AG09309 (cell line): ENCODE results near the gene PRKG1.

Source experiments
- DNase-seq: peaks from one replicate; pipeline ENCODE4 v3.0.0-alpha.2; 2010; ENCODE audit warnings: low read depth
- H3K4me3 ChIP-seq: 2 replicates; pipeline ENCODE4 v1.5.1; 2011; ENCODE audit warnings: mild to moderate bottlenecking, low read depth, low read length, moderate library complexity; ENCODE audit not compliant: control insufficient read depth
- CTCF ChIP-seq: IDR thresholded peaks from 2 replicates; pipeline ENCODE4 v1.5.1; 2011; ENCODE audit warnings: mild to moderate bottlenecking, low read depth, low read length, inconsistent platforms; ENCODE audit not compliant: insufficient read depth, control insufficient read depth; ENCODE audit errors: missing control alignments

Gene PRKG1

GRCh38 chr10:51911723-51912122, 837.4 kb downstream of the PRKG1 start:
- no peak for DNase-seq
- TF ChIP-seq CTCF, result no peak
- no peak overlapping the region for H3K4me3 ChIP-seq

GRCh38 chr10:51915031-51915542, 840.8 kb downstream of the PRKG1 start:
- no peak for TF ChIP-seq CTCF
- DNase-seq, result no peak
- H3K4me3 ChIP-seq, result no peak overlapping the region

- DNase-seq, result no peak
- TF ChIP-seq CTCF, result no peak
- H3K4me3 ChIP-seq, result no peak overlapping the region
These were observed 844.2 kb downstream of the PRKG1 start for GRCh38 chr10:51918440-51918839.

- no peak for DNase-seq
- no peak for TF ChIP-seq CTCF
These were observed 844.6 kb downstream of the PRKG1 start for GRCh38 chr10:51918884-51919325.

GRCh38 chr10:51920672-51921071, 846.4 kb downstream of the PRKG1 start:
- H3K4me3 ChIP-seq, result no peak overlapping the region
- no peak for DNase-seq
- no peak for TF ChIP-seq CTCF

More at GRCh38 chr10:51918884-51919325, 844.6 kb downstream of the PRKG1 start:
- no peak overlapping the region for H3K4me3 ChIP-seq

- TF ChIP-seq CTCF, result no peak
- DNase-seq, result no peak
- no peak overlapping the region for H3K4me3 ChIP-seq
These were observed 850.1 kb downstream of the PRKG1 start for GRCh38 chr10:51924359-51924758.

GRCh38 chr10:51926337-51926736, 852.0 kb downstream of the PRKG1 start:
- TF ChIP-seq CTCF, result no peak
- DNase-seq, result no peak
- no peak overlapping the region for H3K4me3 ChIP-seq
